Measurements from ENCODE around the gene PABPC1L.

The PABPC1L gene

GRCh38 chr20:44930517-44931168, 20.8 kb downstream of the PABPC1L start:
- TF ChIP-seq, protein P1, sequence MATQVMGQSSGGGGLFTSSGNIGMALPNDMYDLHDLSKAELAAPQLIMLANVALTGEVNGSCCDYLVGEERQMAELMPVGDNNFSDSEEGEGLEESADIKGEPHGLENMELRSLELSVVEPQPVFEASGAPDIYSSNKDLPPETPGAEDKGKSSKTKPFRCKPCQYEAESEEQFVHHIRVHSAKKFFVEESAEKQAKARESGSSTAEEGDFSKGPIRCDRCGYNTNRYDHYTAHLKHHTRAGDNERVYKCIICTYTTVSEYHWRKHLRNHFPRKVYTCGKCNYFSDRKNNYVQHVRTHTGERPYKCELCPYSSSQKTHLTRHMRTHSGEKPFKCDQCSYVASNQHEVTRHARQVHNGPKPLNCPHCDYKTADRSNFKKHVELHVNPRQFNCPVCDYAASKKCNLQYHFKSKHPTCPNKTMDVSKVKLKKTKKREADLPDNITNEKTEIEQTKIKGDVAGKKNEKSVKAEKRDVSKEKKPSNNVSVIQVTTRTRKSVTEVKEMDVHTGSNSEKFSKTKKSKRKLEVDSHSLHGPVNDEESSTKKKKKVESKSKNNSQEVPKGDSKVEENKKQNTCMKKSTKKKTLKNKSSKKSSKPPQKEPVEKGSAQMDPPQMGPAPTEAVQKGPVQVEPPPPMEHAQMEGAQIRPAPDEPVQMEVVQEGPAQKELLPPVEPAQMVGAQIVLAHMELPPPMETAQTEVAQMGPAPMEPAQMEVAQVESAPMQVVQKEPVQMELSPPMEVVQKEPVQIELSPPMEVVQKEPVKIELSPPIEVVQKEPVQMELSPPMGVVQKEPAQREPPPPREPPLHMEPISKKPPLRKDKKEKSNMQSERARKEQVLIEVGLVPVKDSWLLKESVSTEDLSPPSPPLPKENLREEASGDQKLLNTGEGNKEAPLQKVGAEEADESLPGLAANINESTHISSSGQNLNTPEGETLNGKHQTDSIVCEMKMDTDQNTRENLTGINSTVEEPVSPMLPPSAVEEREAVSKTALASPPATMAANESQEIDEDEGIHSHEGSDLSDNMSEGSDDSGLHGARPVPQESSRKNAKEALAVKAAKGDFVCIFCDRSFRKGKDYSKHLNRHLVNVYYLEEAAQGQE (IDR thresholded peaks at IDR 0.05; ENCODE audit: insufficient read depth in 1 of 2, low read depth in 2 of 2, low read length in 2 of 2): no peak
- TF ChIP-seq FOXP2 (optimal IDR thresholded peaks at IDR 0.05; ENCODE audit: borderline replicate concordance, extremely low read depth, extremely low read length, insufficient read depth): no peak
- no peak for TF ChIP-seq TAF1 (IDR thresholded peaks at IDR 0.05; ENCODE audit: borderline replicate concordance, insufficient read depth, low read length)
- no peak for TF ChIP-seq POLR2AphosphoS5 (IDR thresholded peaks at IDR 0.05; ENCODE audit: low read depth, low read length)
- TF ChIP-seq SIN3A (IDR thresholded peaks at IDR 0.05; ENCODE audit: borderline replicate concordance, insufficient read depth, low read length): no peak

DNA sequence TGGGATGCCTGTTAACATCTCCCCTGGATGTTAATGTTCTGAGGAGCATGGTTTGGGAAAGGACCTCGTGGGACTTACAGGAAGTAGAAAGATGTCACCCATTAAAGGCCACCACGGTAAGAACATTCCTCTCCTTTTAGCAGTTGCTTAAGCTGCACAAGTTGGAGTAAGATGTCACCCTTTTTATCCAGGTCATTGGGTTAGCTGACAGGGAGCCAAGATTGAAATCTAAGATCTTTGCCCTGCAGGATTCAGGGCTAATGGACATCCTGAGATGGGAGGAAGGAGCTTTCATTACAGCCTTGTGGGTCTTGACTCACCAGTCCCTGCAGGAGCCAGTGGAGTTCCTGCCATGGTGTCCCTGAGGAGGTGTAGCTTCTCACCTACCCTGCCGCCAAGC, 22.1 kb downstream of the PABPC1L start:
- TF ChIP-seq TAF1 (IDR thresholded peaks at IDR 0.05; ENCODE audit: borderline replicate concordance, insufficient read depth, low read length): no peak
- TF ChIP-seq, protein P1 (IDR thresholded peaks at IDR 0.05; ENCODE audit: insufficient read depth in 1 of 2, low read depth in 2 of 2, low read length in 2 of 2): no peak
- TF ChIP-seq SIN3A (IDR thresholded peaks at IDR 0.05; ENCODE audit: borderline replicate concordance, insufficient read depth, low read length): no peak
- TF ChIP-seq POLR2AphosphoS5 (IDR thresholded peaks at IDR 0.05; ENCODE audit: low read depth, low read length): no peak
- TF ChIP-seq FOXP2 (optimal IDR thresholded peaks at IDR 0.05; ENCODE audit: borderline replicate concordance, extremely low read depth, extremely low read length, insufficient read depth): no peak

- TF ChIP-seq, protein P1 (IDR thresholded peaks at IDR 0.05; ENCODE audit: insufficient read depth in 1 of 2, low read depth in 2 of 2, low read length in 2 of 2): no peak
- TF ChIP-seq SIN3A (IDR thresholded peaks at IDR 0.05; ENCODE audit: borderline replicate concordance, insufficient read depth, low read length) (no peak), FOXP2 (optimal IDR thresholded peaks at IDR 0.05; ENCODE audit: borderline replicate concordance, extremely low read depth, extremely low read length, insufficient read depth) (no peak), TAF1 (IDR thresholded peaks at IDR 0.05; ENCODE audit: borderline replicate concordance, insufficient read depth, low read length) (no peak), POLR2AphosphoS5 (IDR thresholded peaks at IDR 0.05; ENCODE audit: low read depth, low read length) (no peak)
Measured at GRCh38 chr20:44932916-44933315, 23.1 kb downstream of the PABPC1L start.

GRCh38 chr20:44936510-44936909, 26.6 kb downstream of the PABPC1L start:
- TF ChIP-seq TAF1 (IDR thresholded peaks at IDR 0.05; ENCODE audit: borderline replicate concordance, insufficient read depth, low read length) (no peak), SIN3A (IDR thresholded peaks at IDR 0.05; ENCODE audit: borderline replicate concordance, insufficient read depth, low read length) (no peak), POLR2AphosphoS5 (IDR thresholded peaks at IDR 0.05; ENCODE audit: low read depth, low read length) (no peak)

DNA sequence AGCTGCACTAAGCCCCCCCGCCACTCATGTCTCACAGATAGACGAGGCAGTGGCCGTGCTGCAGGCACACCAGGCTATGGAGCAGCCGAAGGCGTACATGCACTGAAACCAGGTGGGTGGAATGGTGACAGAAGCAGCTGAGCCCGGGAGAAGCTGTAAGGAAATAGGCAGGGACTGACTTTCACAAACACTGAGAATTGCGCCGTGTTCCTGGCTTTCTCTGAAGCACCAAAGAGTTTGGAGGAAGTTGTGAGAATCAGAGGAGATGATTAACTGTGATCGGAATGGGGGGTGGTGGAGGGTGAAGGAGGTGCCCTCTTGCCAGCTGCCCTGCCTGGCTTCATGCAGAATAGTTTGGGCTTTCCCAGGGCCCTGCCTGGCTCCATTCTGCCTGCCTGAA, 28.8 kb downstream of the PABPC1L start:
- no peak for TF ChIP-seq FOXP2 (optimal IDR thresholded peaks at IDR 0.05; ENCODE audit: borderline replicate concordance, extremely low read depth, extremely low read length, insufficient read depth)
- TF ChIP-seq, protein P1 (IDR thresholded peaks at IDR 0.05; ENCODE audit: insufficient read depth in 1 of 2, low read depth in 2 of 2, low read length in 2 of 2): no peak
- no peak for TF ChIP-seq POLR2AphosphoS5 (IDR thresholded peaks at IDR 0.05; ENCODE audit: low read depth, low read length)
- TF ChIP-seq SIN3A (IDR thresholded peaks at IDR 0.05; ENCODE audit: borderline replicate concordance, insufficient read depth, low read length): no peak
- no peak for TF ChIP-seq TAF1 (IDR thresholded peaks at IDR 0.05; ENCODE audit: borderline replicate concordance, insufficient read depth, low read length)

Data from PFSK-1 (cell line).